Measurements from ENCODE around the gene TOP3B. TPM values are rescaled to one million over a fixed set of nuclear protein-coding genes. Genes with fewer than 3 reads are reported as not detected.

Gene TOP3B
- total RNA-seq, 1 donor from 2014 or later = 18.4 TPM

Other genes starting within 250 kb of the TOP3B start
- gene YPEL1, start 247.0 kb downstream of the TOP3B start, total RNA-seq = 2.2 TPM
- 109 TPM for gene MAPK1, start 115.1 kb downstream of the TOP3B start, total RNA-seq
- gene PPM1F, start 29.9 kb downstream of the TOP3B start, total RNA-seq = 44.5 TPM